ENCODE measurements around the gene NOP9.

Gene NOP9

GRCh38 chr14:24324024-24324423 lies 24.4 kb downstream of the NOP9 start:
- Histone ChIP-seq H3K27me3 (replicated peaks; ENCODE audit: insufficient read depth, low read length) (peaks cover 11% of the 10 kb centered on the region; the same call in 1 of the 2 replicates), H3K79me2 (ENCODE audit: low read length) (no peaks in the 10 kb centered on the region), H3F3A (ENCODE audit: insufficient read depth, low read length) (no peaks in the 10 kb centered on the region; the same call in 1 of the 2 replicates), H3K9me2 (replicated peaks; ENCODE audit: insufficient read depth, low read length) (no peaks in the 10 kb centered on the region), H2AFZ (ENCODE audit: low read length) (no peak overlapping the region), H3K4me2 (ENCODE audit: low read depth, low read length) (no peak overlapping the region), H3K9me3 (replicated peaks; ENCODE audit: insufficient read depth, low read length) (no peaks in the 10 kb centered on the region), H4K20me1 (ENCODE audit: insufficient read depth, low read length) (no peaks in the 10 kb centered on the region), H3K27ac (ENCODE audit: low read length) (no peak overlapping the region), H3K36me3 (replicated peaks; ENCODE audit: insufficient read depth, low read length) (no peaks in the 10 kb centered on the region), H3K9ac (ENCODE audit: low read length) (no peak overlapping the region), H3K4me3 (ENCODE audit: low read length) (no peak overlapping the region), H3K4me1 (ENCODE audit: low read length) (no peaks in the 10 kb centered on the region)
- no peak for DNase-seq
- TF ChIP-seq EZH2phosphoT487 (IDR thresholded peaks at IDR 0.05; ENCODE audit: low read length) = no peak
- TF ChIP-seq, protein P1, sequence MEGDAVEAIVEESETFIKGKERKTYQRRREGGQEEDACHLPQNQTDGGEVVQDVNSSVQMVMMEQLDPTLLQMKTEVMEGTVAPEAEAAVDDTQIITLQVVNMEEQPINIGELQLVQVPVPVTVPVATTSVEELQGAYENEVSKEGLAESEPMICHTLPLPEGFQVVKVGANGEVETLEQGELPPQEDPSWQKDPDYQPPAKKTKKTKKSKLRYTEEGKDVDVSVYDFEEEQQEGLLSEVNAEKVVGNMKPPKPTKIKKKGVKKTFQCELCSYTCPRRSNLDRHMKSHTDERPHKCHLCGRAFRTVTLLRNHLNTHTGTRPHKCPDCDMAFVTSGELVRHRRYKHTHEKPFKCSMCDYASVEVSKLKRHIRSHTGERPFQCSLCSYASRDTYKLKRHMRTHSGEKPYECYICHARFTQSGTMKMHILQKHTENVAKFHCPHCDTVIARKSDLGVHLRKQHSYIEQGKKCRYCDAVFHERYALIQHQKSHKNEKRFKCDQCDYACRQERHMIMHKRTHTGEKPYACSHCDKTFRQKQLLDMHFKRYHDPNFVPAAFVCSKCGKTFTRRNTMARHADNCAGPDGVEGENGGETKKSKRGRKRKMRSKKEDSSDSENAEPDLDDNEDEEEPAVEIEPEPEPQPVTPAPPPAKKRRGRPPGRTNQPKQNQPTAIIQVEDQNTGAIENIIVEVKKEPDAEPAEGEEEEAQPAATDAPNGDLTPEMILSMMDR (IDR thresholded peaks at IDR 0.05; ENCODE audit: low read length) = no peak
- TF ChIP-seq EZH2 (optimal IDR thresholded peaks at IDR 0.05; ENCODE audit: low read depth, low read length) = no peak

DNA sequence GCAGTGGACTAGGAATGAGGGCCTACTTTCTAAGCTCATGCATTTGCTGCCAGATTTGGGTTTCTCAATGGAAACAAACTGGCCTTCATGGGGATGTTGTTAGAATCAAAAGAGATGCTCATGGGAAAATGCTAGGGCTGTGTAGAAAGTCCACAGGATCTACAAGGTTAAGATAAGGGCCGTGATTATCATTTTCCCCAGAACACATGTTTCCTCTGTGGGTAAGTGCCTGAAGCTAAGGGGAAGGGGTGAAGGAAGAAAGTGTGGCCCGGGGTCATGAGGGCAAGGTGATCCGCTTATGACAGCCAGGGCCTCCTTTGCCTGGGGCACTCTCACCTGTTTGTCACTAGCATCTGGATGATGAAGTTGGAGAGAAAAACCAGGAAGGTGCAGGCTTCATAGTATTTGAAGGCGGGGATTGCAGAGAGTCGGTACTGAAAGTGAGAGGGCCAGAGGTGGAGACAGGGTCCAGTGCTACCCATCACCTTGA lies 25.4 kb downstream of the NOP9 start:
- no peaks in the 10 kb centered on the region for H3K4me1 ChIP-seq (ENCODE audit: low read length)
- TF ChIP-seq, protein P1 (IDR thresholded peaks at IDR 0.05; ENCODE audit: low read length) = no peak
- TF ChIP-seq EZH2 (optimal IDR thresholded peaks at IDR 0.05; ENCODE audit: low read depth, low read length) = no peak
- no peak for TF ChIP-seq EZH2phosphoT487 (IDR thresholded peaks at IDR 0.05; ENCODE audit: low read length)
- peaks cover 11% of the 10 kb centered on the region; the same call in 1 of the 2 replicates for H3K27me3 ChIP-seq (replicated peaks; ENCODE audit: insufficient read depth, low read length)
- H3K9me2 ChIP-seq (replicated peaks; ENCODE audit: insufficient read depth, low read length) = no peaks in the 10 kb centered on the region
- H3K79me2 ChIP-seq (ENCODE audit: low read length) = no peaks in the 10 kb centered on the region
- H3K27ac ChIP-seq (ENCODE audit: low read length) = no peak overlapping the region
- H4K20me1 ChIP-seq (ENCODE audit: insufficient read depth, low read length) = no peaks in the 10 kb centered on the region
- no peaks in the 10 kb centered on the region for H3K9me3 ChIP-seq (replicated peaks; ENCODE audit: insufficient read depth, low read length)
- no peaks in the 10 kb centered on the region for H3K36me3 ChIP-seq (replicated peaks; ENCODE audit: insufficient read depth, low read length)
- no peaks in the 10 kb centered on the region; the same call in 1 of the 2 replicates for H3F3A ChIP-seq (ENCODE audit: insufficient read depth, low read length)
- H3K4me3 ChIP-seq (ENCODE audit: low read length) = no peak overlapping the region
- H3K9ac ChIP-seq (ENCODE audit: low read length) = no peak overlapping the region
- H3K4me2 ChIP-seq (ENCODE audit: low read depth, low read length) = no peak overlapping the region
- DNase-seq = no peak
- H2AFZ ChIP-seq (ENCODE audit: low read length) = no peak overlapping the region

DNA sequence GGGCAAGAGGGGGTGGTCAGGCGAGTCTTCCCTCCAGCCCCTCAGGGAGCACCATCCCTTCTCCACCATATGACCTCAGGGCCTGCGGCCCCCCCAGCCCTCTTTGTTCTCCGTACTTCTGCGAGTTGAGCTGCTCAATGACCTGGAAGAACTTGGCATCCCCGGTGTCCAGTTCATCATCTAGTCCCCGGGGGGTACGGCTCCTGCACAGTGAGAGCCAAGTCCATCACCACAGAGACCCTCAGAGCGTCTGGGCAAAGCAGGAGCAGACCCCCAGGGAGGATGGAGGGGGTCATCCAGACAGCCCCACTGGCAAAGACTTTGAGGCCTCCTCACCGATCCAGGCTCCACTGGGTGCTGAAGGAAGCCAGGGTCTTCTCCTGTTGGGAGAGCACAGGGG lies 26.3 kb downstream of the NOP9 start:
- Histone ChIP-seq H3K4me3 (ENCODE audit: low read length) (no peak overlapping the region), H3K36me3 (replicated peaks; ENCODE audit: insufficient read depth, low read length) (no peaks in the 10 kb centered on the region), H3K79me2 (ENCODE audit: low read length) (no peaks in the 10 kb centered on the region), H3K4me2 (ENCODE audit: low read depth, low read length) (no peak overlapping the region), H3K9ac (ENCODE audit: low read length) (no peak overlapping the region), H2AFZ (ENCODE audit: low read length) (no peak overlapping the region), H4K20me1 (ENCODE audit: insufficient read depth, low read length) (no peaks in the 10 kb centered on the region), H3K9me2 (replicated peaks; ENCODE audit: insufficient read depth, low read length) (no peaks in the 10 kb centered on the region), H3K27ac (ENCODE audit: low read length) (no peak overlapping the region), H3F3A (ENCODE audit: insufficient read depth, low read length) (no peaks in the 10 kb centered on the region; the same call in 1 of the 2 replicates), H3K9me3 (replicated peaks; ENCODE audit: insufficient read depth, low read length) (no peaks in the 10 kb centered on the region), H3K4me1 (ENCODE audit: low read length) (no peaks in the 10 kb centered on the region), H3K27me3 (replicated peaks; ENCODE audit: insufficient read depth, low read length) (peaks cover 11% of the 10 kb centered on the region; the same call in 1 of the 2 replicates)
- no peak for DNase-seq
- TF ChIP-seq, protein P1 (IDR thresholded peaks at IDR 0.05; ENCODE audit: low read length) = no peak
- TF ChIP-seq EZH2 (optimal IDR thresholded peaks at IDR 0.05; ENCODE audit: low read depth, low read length) (no peak), EZH2phosphoT487 (IDR thresholded peaks at IDR 0.05; ENCODE audit: low read length) (no peak)
